Measurements from ENCODE around the gene ZNF70.

GRCh38 chr22:23697031-23697970 is 53.6 kb downstream of the ZNF70 start:
- TF ChIP-seq EP300 (IDR thresholded peaks at IDR 0.05; ENCODE audit: borderline replicate concordance in 1 of 2, low read depth in 1 of 2, low read length in 1 of 2) (no peak), POLR2AphosphoS5 (IDR thresholded peaks at IDR 0.05; ENCODE audit: low read depth, low read length) (no peak), TEAD4 (IDR thresholded peaks at IDR 0.05; ENCODE audit: borderline replicate concordance, insufficient read depth) (no peak), YY1 (IDR thresholded peaks at IDR 0.05; ENCODE audit: low read depth) (no peak), GABPA (IDR thresholded peaks at IDR 0.05; ENCODE audit: low read depth) (no peak)
- TF ChIP-seq, protein P1, sequence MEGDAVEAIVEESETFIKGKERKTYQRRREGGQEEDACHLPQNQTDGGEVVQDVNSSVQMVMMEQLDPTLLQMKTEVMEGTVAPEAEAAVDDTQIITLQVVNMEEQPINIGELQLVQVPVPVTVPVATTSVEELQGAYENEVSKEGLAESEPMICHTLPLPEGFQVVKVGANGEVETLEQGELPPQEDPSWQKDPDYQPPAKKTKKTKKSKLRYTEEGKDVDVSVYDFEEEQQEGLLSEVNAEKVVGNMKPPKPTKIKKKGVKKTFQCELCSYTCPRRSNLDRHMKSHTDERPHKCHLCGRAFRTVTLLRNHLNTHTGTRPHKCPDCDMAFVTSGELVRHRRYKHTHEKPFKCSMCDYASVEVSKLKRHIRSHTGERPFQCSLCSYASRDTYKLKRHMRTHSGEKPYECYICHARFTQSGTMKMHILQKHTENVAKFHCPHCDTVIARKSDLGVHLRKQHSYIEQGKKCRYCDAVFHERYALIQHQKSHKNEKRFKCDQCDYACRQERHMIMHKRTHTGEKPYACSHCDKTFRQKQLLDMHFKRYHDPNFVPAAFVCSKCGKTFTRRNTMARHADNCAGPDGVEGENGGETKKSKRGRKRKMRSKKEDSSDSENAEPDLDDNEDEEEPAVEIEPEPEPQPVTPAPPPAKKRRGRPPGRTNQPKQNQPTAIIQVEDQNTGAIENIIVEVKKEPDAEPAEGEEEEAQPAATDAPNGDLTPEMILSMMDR (IDR thresholded peaks at IDR 0.05) = no peak
- TF ChIP-seq, protein P2, sequence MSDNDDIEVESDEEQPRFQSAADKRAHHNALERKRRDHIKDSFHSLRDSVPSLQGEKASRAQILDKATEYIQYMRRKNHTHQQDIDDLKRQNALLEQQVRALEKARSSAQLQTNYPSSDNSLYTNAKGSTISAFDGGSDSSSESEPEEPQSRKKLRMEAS (IDR thresholded peaks at IDR 0.05; ENCODE audit: low read depth) = no peak
